NB4 (cell line): ENCODE measurements around the gene BRAT1.
A peak's percentile ranks its signal among the peaks of the same experiment; 100 is the strongest.

ENCODE experiments used
- DNase-seq: peaks from one replicate; pipeline ENCODE4 v3.0.0; 2010; ENCODE audit warnings: low read depth
- H3K4me3 ChIP-seq: one replicate; pipeline ENCODE4 v1.5.1; 2011; ENCODE audit warnings: mild to moderate bottlenecking, low read depth, low read length, moderate library complexity
- CTCF ChIP-seq: IDR thresholded peaks from one replicate; pipeline ENCODE4 v1.5.1; 2012; ENCODE audit warnings: low read depth, low read length
- MAX ChIP-seq: IDR thresholded peaks from 2 replicates; pipeline ENCODE4 v1.6.1; 2011; ENCODE audit warnings: low read depth, low read length
- MYC ChIP-seq: IDR thresholded peaks from 2 replicates; pipeline ENCODE4 v1.6.1; 2011; ENCODE audit warnings: low read depth, low read length
- POLR2A ChIP-seq: IDR thresholded peaks from 2 replicates; pipeline ENCODE4 v1.6.1; 2011; ENCODE audit warnings: mild to moderate bottlenecking; ENCODE audit not compliant: insufficient read length; ENCODE audit errors: extremely low read depth

Gene BRAT1

DNA sequence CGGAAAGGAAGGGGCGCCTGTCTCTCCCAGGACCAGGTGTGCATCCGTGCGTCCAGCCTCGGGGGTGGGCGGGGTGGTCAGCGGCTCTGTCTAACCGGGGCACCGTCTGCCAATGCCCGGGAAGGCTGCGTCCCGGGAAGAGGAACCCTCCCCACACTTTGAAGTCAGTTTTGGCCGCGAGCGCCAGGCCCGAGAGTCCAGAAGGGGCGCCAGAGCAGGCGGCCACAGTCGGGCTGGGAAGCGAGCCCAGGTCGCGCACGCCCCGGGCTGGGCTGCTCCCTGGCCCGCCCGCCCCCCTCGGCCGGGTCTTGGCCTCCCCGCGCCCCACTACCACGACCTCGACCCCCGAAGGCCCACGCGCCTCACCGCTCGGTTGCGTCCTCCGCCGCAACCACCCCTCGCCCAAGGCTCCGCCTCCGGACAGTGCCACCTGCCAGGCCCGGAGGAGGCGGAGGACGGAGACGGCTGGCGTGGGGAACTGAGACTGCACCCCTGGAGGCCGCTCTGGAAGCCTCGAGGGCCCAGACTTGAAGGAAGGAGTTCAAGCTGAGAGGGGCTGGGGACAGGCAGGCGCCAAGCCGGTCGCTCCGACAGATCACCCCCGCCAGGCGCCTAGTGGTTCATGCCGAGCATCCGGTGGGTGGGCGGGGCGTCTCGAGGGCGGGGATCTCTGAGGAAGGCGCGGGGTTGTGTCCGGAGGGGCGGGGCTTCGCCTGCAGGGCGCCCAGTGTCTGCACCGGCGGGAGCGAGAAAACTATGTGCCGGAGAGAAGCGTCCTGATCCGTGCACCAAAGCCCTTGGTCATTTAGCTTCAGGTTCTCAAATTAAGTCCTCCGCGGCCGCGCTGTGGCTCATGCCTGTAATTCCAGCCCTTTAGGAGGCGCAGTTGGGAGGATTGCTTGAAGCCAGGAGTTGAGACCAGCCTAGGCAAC, at the start of gene BRAT1:
TSS of gene BRAT1 (minus strand) at position 404 of the 932 bp plus-strand sequence. CDS start 1,093 bp downstream, outside the sequence.
- peak within 1 kb of the TSS; percentile 85 for H3K4me3 ChIP-seq
- peak; percentile 99 for DNase-seq
- TF ChIP-seq POLR2A (peak; percentile 96), MYC (peak; percentile 67), MAX (peak; percentile 54), CTCF (peak; percentile 35)

DNA sequence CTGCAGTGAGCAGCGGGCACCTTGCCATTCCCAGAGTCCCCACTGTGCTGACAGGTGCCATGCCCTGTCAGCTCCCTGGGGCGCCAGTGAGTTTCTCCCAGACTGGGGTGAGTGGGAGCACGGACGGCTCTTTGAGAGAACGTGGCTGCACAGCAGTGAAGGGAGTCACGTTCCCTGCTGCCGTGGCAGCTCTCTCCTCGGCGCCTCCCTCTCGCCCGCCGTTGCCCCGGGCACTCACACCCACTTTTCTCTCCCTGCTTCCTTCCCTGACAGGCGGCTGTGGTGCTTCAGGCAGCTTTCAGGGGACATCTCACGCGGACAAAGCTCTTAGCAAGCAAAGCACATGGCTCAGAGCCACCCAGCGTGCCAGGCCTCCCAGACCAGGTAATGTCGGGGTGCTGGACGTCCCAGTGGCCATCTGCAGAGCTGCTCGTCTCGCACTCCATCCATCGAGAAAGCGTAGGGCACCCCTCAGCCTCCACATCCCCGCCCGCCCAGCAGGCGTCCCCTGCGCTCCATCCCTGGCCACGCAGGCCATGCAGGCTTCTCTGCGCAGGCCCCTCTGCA, 49.4 kb upstream of the BRAT1 start:
- no peak for DNase-seq
- TF ChIP-seq MAX = no peak
- TF ChIP-seq CTCF = no peak
- no peak for TF ChIP-seq MYC
- TF ChIP-seq POLR2A = no peak
- no peak overlapping the region for H3K4me3 ChIP-seq

DNA sequence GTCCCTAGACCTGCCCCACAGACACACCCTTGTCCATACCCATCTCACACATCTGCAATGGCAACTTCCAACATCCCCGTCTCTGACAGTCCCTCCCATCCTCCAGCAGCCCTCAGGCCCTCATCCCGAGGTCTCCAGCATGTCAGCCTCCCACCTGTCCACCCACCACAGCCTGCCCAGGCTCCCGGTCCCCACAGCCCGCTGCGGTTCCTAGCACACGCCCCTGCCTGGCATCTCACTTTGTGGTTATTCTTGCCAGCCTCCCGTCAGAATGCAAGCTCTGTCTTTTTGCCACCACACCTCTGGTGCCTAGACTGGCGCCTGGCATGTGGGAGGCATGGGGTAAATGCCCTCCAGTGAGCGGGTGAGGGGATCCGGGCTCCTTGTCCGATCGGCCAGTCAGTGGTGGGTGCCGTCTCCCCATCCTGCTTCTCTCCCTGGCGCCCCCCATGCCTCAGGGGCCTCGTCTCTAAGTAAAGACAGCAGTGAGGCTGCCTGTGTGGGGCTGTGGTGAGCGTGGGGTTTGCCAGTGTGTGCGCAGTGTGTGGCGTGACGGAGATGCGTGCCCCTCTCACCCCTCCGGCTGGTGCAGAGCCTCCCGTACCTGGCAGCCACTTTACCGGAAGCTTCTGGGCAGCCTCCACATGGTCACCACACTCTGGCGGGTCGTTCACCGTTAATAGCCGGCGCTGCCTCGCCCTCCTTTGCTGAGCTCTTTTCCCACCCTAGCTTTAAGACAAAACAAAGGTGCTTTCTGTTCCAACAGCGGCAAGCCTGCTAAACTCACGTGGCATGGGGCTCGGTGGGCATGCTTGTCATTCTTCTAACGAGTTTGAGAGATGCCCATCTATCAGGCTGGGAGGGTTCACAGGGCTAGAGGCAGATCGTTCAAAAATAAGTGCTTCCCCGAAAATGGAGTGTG, 48.0 kb upstream of the BRAT1 start:
- no peak for DNase-seq
- TF ChIP-seq MAX = no peak
- TF ChIP-seq MYC = no peak
- no peak for TF ChIP-seq POLR2A
- TF ChIP-seq CTCF = no peak
- no peak overlapping the region for H3K4me3 ChIP-seq

GRCh38 chr7:2602406-2603043, 47.2 kb upstream of the BRAT1 start:
- no peak for TF ChIP-seq MYC
- TF ChIP-seq MAX = no peak
- TF ChIP-seq POLR2A = no peak
- TF ChIP-seq CTCF = no peak
- DNase-seq = no peak
- H3K4me3 ChIP-seq = no peak overlapping the region

- no peak for DNase-seq
- H3K4me3 ChIP-seq = no peak overlapping the region
- no peak for TF ChIP-seq CTCF
Measured at GRCh38 chr7:2601907-2602306, 46.6 kb upstream of the BRAT1 start.
